Fibroblast of lung (primary cell): ENCODE results near the gene DDX20. TPM values are rescaled to one million over a fixed set of nuclear protein-coding genes. Genes with fewer than 3 reads are reported as not detected.

ENCODE experiments used
- DNase-seq, 2 donors: peaks; one replicate each; pipeline versions ENCODE4 v3.0.0 to v3.0.0-alpha.2; 2010; ENCODE audit warnings: low read depth in 2 of 2
- H2AFZ ChIP-seq: 2 replicates; pipeline ENCODE4 v1.5.1; 2012; ENCODE audit warnings: low read length, control low read depth, inconsistent platforms
- H3K27ac ChIP-seq: 2 replicates; pipeline ENCODE4 v1.5.1; 2011; ENCODE audit warnings: low read length, control low read depth; ENCODE audit not compliant: insufficient read depth
- H3K27me3 ChIP-seq: 2 replicates; pipeline ENCODE4 v1.5.1; 2011; ENCODE audit warnings: mild to moderate bottlenecking, low read length; ENCODE audit not compliant: control insufficient read depth, insufficient read depth
- H3K36me3 ChIP-seq: 2 replicates; pipeline ENCODE4 v1.5.1; 2011; ENCODE audit warnings: low read length; ENCODE audit not compliant: control insufficient read depth, insufficient read depth
- H3K4me1 ChIP-seq: 2 replicates; pipeline ENCODE4 v1.5.1; 2011; ENCODE audit warnings: low read length; ENCODE audit not compliant: control insufficient read depth, insufficient read depth; ENCODE audit errors: extremely low read depth
- H3K4me2 ChIP-seq: 2 replicates; pipeline ENCODE4 v1.5.1; 2011; ENCODE audit warnings: low read length, control low read depth; ENCODE audit not compliant: insufficient read depth; ENCODE audit errors: extremely low read depth
- H3K4me3 ChIP-seq, 4 experiments: fragments of 200-600 bp in 1 of 4; sonication (generic) in 1 of 4; replicated peaks in 1 of 4; 2 replicates each; pipeline ENCODE4 v1.5.1; 2011 to 2016; ENCODE audit warnings: low read length in 4 of 4, low read depth in 3 of 4, mild to moderate bottlenecking in 3 of 4, control low read depth in 2 of 4, inconsistent platforms in 1 of 4, mixed read lengths in 1 of 4; ENCODE audit not compliant: insufficient read depth in 1 of 4; ENCODE audit errors: control extremely low read depth in 1 of 4
- H3K79me2 ChIP-seq: 2 replicates; pipeline ENCODE4 v1.5.1; 2012; ENCODE audit warnings: mild to moderate bottlenecking, low read length, inconsistent platforms; ENCODE audit not compliant: control insufficient read depth, insufficient read depth
- H3K9ac ChIP-seq: 2 replicates; pipeline ENCODE4 v1.5.1; 2011; ENCODE audit warnings: mild to moderate bottlenecking, low read length, control low read depth; ENCODE audit not compliant: insufficient read depth
- H3K9me3 ChIP-seq: 2 replicates; pipeline ENCODE4 v1.5.1; 2012; ENCODE audit warnings: low read depth, low read length; ENCODE audit not compliant: control insufficient read depth, insufficient read depth
- H4K20me1 ChIP-seq: 2 replicates; pipeline ENCODE4 v1.5.1; 2011; ENCODE audit warnings: low read length; ENCODE audit not compliant: control insufficient read depth, insufficient read depth; ENCODE audit errors: extremely low read depth
- EZH2 ChIP-seq: IDR thresholded peaks from 2 replicates; pipeline ENCODE4 v1.5.1; 2012; ENCODE audit warnings: low read length, control low read depth, mild to moderate bottlenecking; ENCODE audit errors: missing control alignments
- polyA plus RNA-seq, 2 donors: library from polyadenylated mRNA; depleted of rRNA in 1 of 2; stranded (reverse) in 1 of 2; unstranded in 1 of 2; fragments of >200 nt; gene quantifications; 2 replicates each; pipeline ENCODE4 v1.2.1, GENCODE V29; 2011 to 2012; ENCODE audit warnings: missing spikeins in 1 of 2
- total RNA-seq: library from RNA; depleted of rRNA; stranded (reverse); fragments of >200 nt; gene quantifications from 2 replicates; pipeline ENCODE4 v1.2.1, GENCODE V29; 2014
- TF ChIP-seq, protein P1 (sequence below), 2 donors: IDR thresholded peaks in 1 of 2; conservative IDR thresholded peaks in 1 of 2; 1 replicate in 1 of 2; 2 replicates in 1 of 2; pipeline ENCODE4 v1.5.1; 2011 to 2012; ENCODE audit warnings: low read length in 2 of 2, control low read depth in 1 of 2, inconsistent platforms in 1 of 2, low read depth in 1 of 2, mild to moderate bottlenecking in 1 of 2

DDX20 gene
- total and polyA plus RNA-seq, 2 donors (not counting 1 experiment from before 2014, with no cell fraction given) = 8.4 to 22.2 TPM

DNA sequence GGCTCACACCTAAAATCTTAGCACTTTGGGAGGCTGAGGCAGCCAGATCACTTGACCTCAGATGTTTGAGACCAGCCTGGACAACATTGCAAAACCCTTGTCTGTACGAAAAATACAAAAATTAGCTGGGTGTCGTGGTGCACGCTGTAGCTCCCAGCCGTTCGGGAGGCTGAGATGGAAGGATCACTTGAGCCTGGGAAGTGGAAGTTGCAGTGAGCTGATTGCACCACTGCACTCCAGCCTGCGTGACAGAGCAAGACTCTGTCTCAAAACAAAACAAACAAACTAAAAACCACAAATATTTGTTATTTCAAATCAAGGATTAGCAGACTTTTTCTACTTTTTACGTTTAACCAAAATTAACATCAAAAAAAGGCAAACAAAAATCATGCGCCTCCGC, 47.8 kb upstream of the DDX20 start:
- H3K9me3 ChIP-seq = no peaks in the 10 kb centered on the region
- peaks cover 16% of the 10 kb centered on the region for H3K4me1 ChIP-seq
- no peak overlapping the region for H2AFZ ChIP-seq
- H4K20me1 ChIP-seq = no peaks in the 10 kb centered on the region
- H3K27me3 ChIP-seq = no peaks in the 10 kb centered on the region
- no peaks in the 10 kb centered on the region for H3K79me2 ChIP-seq
- peak overlapping the region; percentile 33 for H3K27ac ChIP-seq
- peak; percentile 29 to 68 for DNase-seq
- TF ChIP-seq, protein P1, sequence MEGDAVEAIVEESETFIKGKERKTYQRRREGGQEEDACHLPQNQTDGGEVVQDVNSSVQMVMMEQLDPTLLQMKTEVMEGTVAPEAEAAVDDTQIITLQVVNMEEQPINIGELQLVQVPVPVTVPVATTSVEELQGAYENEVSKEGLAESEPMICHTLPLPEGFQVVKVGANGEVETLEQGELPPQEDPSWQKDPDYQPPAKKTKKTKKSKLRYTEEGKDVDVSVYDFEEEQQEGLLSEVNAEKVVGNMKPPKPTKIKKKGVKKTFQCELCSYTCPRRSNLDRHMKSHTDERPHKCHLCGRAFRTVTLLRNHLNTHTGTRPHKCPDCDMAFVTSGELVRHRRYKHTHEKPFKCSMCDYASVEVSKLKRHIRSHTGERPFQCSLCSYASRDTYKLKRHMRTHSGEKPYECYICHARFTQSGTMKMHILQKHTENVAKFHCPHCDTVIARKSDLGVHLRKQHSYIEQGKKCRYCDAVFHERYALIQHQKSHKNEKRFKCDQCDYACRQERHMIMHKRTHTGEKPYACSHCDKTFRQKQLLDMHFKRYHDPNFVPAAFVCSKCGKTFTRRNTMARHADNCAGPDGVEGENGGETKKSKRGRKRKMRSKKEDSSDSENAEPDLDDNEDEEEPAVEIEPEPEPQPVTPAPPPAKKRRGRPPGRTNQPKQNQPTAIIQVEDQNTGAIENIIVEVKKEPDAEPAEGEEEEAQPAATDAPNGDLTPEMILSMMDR (conservative IDR thresholded peaks at IDR 0.05 in 1 of 2, IDR thresholded peaks at IDR 0.05 in 1 of 2; ENCODE audit: low read depth in 1 of 2, low read length in 2 of 2) = no peak
- TF ChIP-seq EZH2 = no peak
- no peak overlapping the region for H3K4me2 ChIP-seq
- H3K4me3 ChIP-seq = no peak overlapping the region
- no peak overlapping the region for H3K9ac ChIP-seq
- H3K36me3 ChIP-seq = peaks cover 3% of the 10 kb centered on the region

DNA sequence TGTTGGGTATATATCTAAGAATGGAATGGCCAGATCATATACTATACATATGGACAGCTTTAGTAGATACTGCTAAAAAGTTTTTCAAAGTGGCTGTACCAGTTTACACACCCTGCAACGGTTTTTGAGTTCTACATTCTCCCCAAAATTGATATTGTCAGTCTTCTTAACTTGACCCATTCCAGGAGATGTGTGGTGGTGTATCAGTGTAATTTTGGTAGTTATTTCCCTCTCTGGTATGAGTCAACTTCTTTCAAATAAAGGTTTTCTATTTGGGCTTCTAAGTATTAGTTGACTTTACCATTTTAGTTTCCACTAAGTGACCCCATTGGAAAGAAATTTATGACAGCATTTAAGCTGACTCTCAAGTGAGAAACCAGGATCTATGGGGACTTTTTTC, 45.7 kb upstream of the DDX20 start:
- H2AFZ ChIP-seq = no peak overlapping the region
- no peaks in the 10 kb centered on the region for H3K27me3 ChIP-seq
- H3K36me3 ChIP-seq = no peaks in the 10 kb centered on the region
- no peak overlapping the region for H3K9ac ChIP-seq
- DNase-seq = no peak
- no peaks in the 10 kb centered on the region for H3K9me3 ChIP-seq
- H3K4me2 ChIP-seq = no peak overlapping the region
- peaks cover 16% of the 10 kb centered on the region for H3K4me1 ChIP-seq
- no peaks in the 10 kb centered on the region for H3K79me2 ChIP-seq
- no peak overlapping the region for H3K4me3 ChIP-seq
- H3K27ac ChIP-seq = no peak overlapping the region
- TF ChIP-seq, protein P1 (conservative IDR thresholded peaks at IDR 0.05 in 1 of 2, IDR thresholded peaks at IDR 0.05 in 1 of 2; ENCODE audit: low read depth in 1 of 2, low read length in 2 of 2) = no peak
- TF ChIP-seq EZH2 = no peak
- H4K20me1 ChIP-seq = no peaks in the 10 kb centered on the region

DNA sequence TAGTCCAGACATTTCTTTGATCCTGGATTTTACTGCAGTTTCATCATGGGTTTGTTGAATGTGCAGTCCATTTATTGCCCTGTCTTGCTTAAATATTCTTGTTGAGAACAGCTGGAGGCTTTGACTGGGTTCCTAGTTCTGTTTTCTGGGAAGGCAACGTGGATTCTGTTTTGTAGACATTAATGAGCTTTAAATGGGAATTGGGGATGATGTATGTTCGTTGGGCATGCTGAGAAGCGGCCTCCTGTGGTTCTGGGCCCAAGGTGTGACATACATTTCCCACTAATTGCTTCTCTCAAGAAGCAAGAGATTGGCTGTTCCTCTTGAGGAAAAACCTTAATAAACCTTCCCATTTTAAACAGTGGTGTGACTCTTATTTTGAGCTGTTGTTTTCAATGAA, 39.4 kb upstream of the DDX20 start:
- Histone ChIP-seq H4K20me1 (no peaks in the 10 kb centered on the region), H3K9me3 (no peaks in the 10 kb centered on the region), H3K9ac (no peak overlapping the region), H3K36me3 (no peaks in the 10 kb centered on the region), H3K27ac (no peak overlapping the region), H3K79me2 (no peaks in the 10 kb centered on the region), H3K4me1 (peaks cover 3% of the 10 kb centered on the region), H2AFZ (no peak overlapping the region), H3K4me2 (no peak overlapping the region), H3K4me3 (no peak overlapping the region), H3K27me3 (no peaks in the 10 kb centered on the region)
- TF ChIP-seq EZH2 = no peak
- TF ChIP-seq, protein P1 (conservative IDR thresholded peaks at IDR 0.05 in 1 of 2, IDR thresholded peaks at IDR 0.05 in 1 of 2; ENCODE audit: low read depth in 1 of 2, low read length in 2 of 2) = no peak
- DNase-seq = no peak
